Ammon's horn (tissue), 1 donor: Measurements from ENCODE around the gene MACROD2.
"Not testable (repeated sequence)": the region's sequence is repeated elsewhere in the genome, so short reads cannot be mapped to it uniquely, and the experiment has no call there.

ENCODE experiments used
- DNase-seq: peaks from one replicate; pipeline ENCODE4 v3.0.0-alpha.2; 2016; ENCODE audit warnings: low spot score

MACROD2 gene

DNA sequence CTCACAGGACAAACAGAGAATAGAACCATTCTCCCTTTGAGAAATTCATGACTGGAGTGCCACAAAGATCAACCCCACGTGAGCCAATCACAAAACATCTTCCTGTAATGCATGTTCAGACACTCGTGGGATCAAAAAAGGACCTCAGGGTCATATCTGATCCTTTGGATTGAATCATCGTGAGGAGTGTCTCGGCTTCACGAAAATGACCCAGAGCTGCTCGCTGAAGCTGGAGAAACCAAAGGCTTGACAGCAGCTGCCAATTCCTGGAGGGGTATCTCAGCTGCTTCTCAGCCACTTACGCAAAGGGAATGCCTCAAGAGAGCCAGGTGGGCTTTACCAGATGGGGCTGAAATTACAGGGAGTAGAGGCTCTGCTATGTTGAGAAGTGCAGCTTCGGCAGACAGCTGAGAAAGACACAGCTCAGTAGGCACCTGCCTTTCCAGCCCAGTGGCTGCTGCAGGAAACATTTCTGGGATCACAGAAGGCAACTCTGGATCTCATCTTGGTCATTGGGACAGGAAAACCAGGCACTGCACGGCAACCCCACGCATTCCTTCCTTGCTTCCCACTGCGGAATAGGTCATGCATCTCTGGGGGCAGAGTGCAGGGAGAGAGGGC, 1764.8 kb downstream of the MACROD2 start:
- peak; percentile 9 for DNase-seq

DNA sequence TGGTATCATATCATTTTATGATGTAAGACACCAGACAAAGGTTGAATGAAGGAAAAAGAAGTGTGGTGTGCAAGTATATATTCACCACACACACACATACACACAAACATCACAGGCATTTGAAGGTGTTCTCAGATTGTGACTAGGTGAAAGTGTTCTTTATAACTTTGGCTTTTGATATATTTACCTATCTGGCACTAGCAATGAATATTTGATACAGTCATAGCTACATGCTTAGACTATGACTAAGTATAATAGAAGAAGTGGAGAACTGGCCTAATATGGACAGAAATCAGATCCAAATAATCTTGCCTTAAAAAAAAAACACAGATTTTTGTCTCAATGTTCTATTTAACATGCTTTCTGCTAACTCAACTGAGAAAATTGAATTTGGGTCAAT, 1768.0 kb downstream of the MACROD2 start:
- DNase-seq = no peak

DNA sequence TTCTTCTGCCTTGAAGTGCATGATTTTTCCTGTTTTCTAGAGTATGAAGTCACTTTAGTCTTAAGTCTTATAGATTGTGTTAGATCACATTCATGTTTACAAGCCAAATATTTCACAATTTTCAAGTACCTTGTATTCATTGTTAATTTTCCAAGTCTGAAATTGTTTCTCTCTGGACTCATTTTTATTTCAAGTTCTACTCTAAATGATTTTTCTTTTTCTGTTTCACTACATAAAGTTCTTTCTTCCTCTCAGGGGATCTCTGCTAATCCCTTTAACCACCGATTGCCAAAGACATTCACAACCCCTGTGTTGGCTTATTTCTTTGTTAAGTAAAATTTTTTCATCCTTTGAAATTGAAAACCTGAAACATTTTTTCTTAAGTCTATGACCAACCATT, 1772.3 kb downstream of the MACROD2 start:
- DNase-seq = no peak

DNA sequence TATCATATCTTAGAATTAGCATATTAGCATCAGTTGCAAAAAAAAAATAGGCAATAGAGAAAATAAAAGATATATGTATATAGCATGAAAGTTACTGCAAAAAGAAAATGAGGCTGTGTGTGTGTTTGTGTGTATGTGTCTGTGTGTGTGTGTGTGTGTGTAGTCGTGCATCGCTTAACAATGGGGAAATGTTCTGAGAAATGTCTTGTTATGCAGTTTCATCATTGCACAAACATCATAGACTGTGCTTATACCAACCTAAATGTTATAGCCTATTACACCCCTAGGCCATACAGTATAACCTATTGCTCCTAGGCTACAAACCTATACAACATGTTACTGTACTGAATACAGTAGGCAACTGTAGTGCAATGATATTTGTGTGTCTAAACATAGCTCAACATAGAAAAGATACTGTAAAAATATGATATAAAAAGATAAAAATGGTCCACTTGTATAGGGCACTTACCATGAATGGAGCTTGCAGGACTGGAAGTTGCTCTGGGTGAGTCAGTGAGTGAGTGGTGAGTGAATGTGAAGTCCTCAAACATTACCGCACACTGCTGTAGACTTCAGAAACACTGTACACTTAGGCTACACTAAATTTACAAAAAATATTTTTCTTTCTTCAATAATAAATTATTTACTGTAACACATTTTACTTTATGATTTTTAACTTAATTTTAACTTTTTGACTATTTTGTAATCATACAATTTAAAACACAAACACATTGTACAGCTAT, 1772.9 kb downstream of the MACROD2 start:
- DNase-seq = no peak

DNA sequence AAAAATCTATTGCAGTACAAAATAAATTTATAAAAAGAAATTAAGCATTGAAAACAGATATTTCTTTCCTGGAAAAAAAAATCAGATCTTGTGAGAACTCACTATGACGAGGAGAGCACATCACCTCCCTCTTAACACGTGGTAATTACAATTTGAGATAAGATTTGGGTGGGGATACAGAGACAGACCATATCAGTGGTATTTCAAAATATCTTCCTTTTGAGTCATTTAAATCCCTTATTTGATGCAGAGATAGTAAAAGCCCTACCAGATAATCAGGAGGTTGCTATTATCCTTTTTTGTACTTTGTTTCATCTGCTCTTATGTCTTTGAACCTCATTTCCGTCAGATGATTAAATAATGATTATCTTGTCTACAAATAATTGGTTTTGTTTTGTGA, 1777.5 kb downstream of the MACROD2 start:
- DNase-seq = no peak

DNA sequence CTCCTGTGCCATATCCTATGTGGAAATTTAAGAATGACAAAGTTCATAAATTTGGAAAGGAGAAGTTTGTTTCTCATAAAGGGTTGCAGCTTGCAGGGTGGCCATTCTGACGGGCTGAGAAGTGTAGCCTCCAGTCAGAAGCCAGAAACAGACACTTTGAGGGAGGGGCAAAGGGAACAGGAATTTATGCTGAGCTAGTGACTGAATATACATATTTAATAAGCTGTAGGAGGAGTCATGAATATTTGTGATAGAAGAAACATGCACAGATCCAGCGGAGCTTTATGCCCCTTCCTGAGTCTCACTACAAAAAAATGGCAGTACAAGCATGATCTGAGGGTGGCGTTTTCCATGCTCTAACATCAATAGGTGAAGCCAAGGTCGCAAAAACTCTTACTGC, 1779.6 kb downstream of the MACROD2 start:
- no peak for DNase-seq

DNA sequence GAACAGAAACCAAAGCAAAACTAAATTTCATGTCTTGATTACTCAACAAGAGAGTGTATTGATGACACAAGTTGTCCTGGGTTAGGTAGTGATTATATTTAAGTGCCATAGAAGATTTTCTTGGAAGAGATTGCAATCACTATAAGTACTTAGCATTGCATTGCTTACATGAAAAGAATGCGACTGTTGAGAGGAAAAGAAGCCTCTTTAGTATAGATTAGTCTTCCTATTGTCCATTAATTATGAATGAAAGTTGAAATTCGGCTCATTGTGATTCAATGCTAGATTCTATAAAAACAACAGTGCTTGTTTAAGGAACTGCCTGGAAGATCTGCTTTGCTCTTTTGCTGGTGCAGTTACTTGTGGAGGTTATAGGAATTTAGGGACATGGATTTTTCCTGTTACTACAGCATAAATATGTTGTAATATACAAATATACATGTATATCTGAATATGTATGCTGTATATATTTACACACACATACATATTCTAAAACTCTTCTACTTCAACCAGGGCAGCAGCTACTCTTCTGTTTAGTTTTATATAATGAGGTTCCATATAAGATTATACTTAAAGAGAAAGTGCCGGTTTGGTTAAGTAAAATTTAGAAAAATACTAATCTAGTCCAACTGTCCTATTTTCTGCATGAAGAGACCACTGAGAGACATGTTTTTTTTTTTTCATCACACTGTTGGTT, 1781.6 kb downstream of the MACROD2 start:
- no peak for DNase-seq

DNA sequence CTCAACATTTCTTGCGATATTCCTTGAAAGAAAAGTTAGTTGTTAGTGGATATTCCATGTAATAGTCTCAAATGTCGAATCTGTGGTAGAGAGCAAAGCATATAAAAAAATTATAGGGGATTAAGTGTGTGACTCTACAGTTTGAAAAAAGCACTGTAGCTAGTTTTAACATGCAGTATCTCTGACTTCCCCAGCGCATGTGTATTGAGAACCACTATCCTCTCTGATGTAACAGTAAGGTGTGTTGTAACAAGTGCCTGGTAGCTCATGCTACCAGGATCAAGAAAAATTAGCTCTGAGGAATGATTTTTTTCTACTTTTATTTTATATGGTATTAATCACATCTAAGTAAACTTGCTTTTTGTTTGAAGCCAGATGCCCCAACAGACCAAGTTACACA, 1788.7 kb downstream of the MACROD2 start:
- DNase-seq = no peak

DNA sequence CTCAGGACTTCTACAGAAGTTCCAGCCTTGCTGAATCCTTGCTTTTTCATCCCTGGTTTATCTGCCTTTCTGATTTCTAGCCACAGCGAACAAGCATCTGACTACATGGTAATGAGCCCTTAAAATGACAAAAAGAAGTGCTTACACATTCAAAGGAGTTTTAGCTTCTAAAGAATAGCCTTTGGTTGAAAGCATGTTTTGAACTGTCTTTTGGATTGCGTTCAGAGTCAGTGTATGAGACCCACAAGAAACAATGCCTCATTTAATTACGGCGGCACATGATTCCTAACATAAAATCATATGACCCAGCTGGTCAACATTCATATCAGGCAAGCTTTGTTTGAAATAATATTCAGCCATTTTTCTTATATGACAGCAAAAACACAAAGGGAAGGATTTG, 1793.8 kb downstream of the MACROD2 start:
- peak; percentile 80 for DNase-seq

DNA sequence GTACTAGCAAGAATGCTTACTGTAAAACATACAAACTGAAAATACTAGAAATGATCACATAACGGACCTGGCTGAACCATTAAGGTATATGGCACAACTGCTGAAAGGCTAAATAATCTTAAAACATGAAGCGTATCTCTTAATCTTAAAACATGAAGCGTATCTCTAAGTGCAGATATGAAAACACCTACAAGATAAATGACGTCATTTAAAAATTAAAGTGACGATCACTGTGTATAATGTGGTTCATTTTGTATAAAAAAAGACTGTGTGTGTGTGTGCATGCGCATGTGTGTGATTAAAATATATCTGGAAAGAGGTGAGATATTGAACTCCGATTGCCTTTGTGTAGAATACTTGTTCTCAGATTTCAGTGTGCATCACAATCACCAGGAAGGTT, 1797.5 kb downstream of the MACROD2 start:
- no peak for DNase-seq

DNA sequence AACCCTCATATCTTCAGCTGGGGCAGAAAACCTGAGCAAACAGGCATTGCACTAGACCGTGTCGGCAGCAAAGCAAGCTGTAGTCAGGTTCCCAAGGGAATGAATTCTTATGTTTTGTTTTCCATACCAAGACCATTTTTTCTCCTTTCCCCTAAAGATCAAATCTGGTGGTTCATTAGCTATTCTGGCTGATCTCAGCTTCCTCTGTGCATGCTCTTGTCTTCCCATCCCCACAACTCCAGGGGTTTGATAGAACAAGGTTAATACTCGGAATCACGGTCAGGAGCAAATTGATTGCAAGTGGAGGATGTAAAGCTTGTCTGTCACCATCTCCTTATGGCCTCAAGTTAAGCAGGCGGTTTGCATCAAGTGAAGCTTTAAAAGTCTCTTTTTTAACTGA, 1799.1 kb downstream of the MACROD2 start:
- DNase-seq = no peak

DNA sequence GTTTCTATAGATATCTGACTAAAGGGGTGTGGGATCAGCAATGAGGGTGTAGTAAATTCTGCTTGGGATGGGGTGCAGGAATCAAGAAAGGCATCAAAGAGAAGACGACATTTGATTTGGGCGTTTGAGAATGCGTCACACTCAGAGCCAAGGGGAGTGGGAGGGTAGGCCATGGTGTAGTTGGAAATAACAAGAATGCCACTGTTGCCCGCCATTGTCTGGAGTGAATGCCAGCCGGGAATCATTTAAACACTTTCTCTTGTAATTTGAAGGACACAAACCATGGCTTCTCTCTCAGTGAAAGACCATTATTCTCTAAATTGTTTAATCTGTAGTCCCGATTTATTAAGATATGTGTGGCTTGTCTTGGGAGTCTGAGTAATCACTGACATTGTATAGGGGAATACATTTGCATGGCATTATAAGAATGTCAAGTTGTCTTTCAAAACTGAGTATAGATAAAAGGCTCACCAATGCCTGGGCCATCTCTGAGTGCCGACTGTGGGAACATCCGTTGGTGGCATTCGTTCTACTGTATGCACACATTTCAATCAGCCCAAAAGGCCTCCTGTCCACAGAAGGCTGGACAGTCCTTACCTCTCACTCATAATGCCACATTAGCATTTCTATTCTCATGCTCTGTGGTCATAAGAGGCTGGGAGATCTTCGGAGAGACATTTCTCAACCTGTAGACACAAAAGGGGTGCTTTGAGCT, 1800.1 kb downstream of the MACROD2 start:
- no peak for DNase-seq

DNA sequence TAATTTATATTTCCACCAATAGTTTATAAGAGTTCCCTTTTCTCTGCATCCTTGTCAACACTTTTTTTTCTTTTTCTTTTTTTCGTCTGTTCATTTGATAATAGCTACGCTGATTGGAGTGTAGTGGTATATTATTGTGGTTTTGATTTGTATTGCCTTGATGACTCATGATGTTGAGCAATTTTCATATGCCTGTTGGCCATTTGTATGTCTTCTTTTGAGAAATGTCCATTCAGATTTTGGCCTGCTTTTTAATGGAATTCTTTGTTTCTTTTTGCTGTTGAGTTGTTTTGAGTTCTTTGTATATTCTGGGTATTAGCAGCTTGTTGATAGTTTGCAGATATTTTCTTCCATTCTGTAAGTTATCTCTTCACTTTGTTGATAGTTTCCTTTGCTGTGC, 1804.6 kb downstream of the MACROD2 start:
- DNase-seq = no peak

DNA sequence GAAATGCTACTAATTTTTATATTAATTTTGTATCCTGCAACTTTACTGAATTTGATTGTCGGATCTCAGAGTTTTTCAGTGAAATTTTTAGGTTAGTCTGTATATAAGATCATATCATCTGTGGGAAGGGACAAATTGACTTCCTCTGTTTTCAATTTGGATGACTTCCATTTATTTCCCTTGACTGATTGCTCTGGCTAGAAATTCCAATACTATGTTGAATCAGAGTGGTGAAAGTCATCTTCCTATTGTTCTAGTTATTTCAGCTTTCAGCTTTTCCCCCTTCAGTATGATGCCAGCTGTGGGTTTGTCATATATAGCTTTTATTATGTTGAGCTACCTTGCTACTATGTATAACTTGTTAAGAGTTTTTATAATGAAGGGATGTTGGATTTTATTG, 1806.7 kb downstream of the MACROD2 start:
- DNase-seq = no peak

DNA sequence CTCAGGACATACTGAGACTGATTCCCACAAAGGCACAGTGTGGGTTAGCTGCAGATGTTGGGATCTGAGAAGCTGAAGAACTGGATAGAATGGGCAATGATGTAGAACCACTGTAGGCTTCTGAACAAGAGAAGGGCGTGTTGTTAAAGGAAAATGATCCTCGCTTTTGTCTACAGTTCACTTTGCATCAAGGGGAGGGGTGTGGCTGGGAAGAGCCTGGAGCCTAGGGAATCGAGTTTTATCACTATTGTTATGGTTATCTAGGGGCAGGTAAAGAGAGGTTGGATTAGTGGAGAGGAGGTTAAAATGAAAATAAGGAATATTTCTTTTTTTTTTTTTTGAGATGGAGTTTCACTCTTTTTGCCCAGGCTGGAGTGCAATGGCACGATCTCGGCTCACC, 1809.8 kb downstream of the MACROD2 start:
- DNase-seq = no peak

DNA sequence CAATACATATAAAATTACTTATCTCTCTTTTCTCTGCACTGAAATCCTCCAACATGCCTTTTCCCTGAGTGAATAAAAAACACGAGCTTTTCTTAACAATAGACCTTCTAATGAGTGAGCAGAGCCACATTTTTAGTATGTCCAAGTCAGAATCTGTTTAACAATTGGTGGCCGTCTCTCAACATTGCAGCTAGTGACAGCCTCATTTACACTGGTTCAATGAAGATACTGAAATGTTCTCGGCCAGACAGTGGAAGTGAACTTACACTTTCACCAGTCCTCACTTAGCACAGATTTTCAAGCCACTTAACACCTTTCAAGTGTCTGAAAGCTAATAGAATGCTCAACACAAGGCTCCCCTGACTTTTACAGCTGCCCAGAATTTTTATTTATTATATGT, 1810.8 kb downstream of the MACROD2 start:
- DNase-seq = peak; percentile 5

DNA sequence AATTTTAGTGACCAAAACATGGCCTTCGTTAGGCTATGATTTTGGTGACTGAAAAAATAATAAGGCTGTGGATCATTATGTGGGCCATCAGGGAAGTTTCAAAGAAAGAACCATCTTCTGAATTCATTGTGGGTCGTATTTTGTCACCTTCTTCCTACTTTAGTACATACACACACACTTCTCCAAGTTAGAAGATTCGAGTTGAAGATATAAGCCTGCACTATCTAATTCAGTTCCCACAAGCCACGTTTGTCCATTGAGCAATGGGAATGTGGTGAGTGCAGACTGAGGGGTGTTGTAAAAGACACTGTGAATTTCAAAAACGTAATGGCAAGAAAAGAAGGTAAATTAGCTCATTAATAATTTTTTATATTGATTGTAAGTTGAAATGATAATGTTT, 1812.0 kb downstream of the MACROD2 start:
- DNase-seq = no peak

DNA sequence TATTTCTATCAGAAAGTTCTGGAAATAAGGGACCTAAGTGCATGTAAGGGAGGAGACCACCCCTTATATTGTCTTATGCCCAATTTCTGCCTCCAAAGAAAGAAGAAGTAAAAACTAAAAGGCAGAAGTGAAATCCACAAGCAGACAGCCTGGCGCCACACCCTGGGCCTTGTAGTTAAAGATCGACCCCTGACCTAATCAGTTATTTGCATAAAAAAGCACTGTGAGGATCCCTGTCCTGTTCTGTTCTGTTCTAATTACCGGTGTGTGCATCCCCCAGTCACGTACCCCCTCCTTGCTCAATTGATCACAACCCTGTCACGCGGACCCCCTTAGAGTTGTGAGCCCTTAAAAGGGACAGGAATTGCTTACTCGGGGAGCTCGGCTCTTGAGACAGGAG, 1812.5 kb downstream of the MACROD2 start:
- not testable (repeated sequence) for DNase-seq

DNA sequence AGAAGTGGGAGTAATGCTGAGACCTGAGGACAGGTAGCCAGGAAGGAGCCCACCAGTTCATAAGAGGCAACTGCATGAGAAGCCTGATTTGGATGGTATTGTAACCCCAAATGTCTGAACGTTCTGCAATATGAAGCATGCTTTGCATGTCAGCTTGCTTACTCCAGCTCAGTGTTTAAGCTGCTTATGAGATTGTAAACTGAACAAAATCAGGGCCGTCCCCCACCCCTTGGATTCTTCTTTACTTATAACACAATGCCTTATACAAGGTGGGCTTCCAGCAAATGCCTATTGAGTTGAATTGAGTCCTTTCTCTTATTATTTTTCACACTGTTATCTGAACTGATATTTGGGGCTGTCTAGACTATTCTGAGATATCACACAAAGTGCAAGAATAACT, 1816.6 kb downstream of the MACROD2 start:
- no peak for DNase-seq

DNA sequence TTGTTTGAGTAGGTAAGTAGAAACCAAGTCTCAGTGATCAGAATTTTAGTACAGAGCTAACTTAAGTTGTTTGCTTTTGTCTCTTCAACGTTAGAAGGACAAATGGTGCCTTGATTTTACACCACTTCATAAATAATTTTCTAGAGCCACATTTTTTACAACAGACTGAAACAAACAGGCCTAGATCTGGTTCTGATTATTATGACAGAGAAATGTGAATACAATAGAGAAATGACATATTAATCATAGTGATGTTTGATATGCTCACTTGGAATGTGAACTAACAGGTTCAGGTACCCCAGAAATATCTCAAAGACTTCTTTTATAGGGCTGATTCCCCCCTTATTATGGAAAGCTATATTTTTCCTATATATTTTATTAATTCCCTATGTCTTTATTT, 1817.4 kb downstream of the MACROD2 start:
- no peak for DNase-seq

DNA sequence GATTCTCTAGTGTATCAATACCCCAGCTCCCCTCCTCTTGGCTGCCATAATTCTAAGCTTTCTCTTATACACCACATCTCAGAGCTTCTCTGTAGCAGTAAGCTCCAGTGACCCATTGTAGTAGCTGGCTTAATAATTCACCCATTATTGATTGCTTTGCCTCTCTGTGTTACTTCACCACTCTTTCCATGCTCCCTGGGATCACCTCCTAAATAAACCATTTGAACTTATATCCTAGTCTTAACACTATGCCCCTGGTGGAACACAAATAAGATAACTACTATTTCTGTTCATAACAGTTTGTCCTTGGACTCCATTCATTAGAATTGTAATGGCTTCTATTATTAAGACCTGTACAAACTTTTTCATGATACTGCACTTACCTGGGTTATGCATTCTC, 1819.0 kb downstream of the MACROD2 start:
- no peak for DNase-seq

DNA sequence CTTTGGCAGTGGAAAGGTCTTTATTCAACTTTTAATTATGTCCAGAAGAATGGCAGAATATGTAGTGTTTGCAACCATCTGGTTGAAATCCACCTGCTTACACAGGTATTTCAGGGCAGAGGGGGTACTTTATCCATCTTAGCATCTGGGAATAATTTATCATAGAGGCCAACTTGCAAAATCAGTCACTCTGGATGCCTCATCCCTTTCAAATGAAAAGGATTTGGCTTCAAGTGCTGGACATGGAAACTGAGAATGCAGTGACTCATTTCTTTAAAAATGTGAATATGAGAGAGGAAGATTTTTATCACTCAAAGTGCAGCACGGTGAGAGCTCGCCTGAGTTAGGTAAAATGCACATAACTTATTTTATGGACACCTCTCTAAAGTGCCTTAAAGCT, 1819.6 kb downstream of the MACROD2 start:
- DNase-seq = no peak

DNA sequence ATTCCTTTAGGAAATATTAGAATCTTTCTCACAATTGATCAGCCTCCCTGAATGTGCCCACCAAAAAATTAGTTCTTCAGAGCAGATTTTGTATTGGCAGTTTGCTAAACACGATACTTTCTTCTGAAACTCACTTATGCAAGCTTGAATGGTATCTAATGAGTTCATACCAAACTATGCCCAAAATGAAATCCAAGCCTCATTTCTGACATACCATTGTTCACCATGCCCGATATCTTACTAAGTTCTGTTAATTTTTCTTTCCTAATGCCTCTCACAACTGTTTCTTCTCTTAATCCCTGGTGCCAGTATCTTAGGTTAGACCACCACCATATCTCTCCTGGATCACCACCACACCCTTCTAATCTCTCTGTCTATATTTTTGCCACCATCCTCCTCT, 1822.0 kb downstream of the MACROD2 start:
- DNase-seq = no peak
